GM20431 (cell line): Measurements from ENCODE around the gene ADGRA1.

Source experiments
- in situ Hi-C: fragments of 300-500 bp; cut with MseI, MboI; formaldehyde crosslinking; loops from one replicate; pipeline ENCODE4 v1.15.0; 2020; ENCODE audit warnings: low sequenced_read_pairs; ENCODE audit not compliant: unreplicated experiment

The ADGRA1 gene, protein sequence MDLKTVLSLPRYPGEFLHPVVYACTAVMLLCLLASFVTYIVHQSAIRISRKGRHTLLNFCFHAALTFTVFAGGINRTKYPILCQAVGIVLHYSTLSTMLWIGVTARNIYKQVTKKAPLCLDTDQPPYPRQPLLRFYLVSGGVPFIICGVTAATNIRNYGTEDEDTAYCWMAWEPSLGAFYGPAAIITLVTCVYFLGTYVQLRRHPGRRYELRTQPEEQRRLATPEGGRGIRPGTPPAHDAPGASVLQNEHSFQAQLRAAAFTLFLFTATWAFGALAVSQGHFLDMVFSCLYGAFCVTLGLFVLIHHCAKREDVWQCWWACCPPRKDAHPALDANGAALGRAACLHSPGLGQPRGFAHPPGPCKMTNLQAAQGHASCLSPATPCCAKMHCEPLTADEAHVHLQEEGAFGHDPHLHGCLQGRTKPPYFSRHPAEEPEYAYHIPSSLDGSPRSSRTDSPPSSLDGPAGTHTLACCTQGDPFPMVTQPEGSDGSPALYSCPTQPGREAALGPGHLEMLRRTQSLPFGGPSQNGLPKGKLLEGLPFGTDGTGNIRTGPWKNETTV

DNA sequence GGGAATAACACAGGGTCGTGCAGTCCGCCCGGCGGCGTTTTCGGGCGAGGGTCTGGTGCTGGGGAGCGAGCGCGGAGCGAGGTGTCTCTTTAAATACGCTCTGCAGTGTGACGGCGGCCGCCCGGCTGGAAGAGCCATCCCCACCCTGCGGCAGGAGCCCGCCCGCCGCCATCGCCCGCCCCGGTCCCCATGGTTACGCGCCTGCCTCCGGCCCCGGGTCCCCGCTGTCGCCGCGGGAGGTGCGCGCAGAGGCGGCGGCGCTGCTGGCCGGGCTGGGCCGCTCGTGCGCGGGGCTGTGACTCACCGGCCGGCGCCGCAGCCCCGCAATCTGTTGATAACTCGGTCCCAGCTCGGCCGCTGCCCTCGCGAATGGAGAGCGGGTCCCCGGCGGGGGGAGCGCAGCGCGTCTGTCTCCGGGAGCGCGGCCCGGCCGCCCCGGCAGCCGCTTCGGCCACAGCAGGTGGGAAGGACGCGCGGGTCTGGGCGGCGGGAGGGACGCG is at the start of gene ADGRA1:
Gene ADGRA1, plus strand, starts transcription at position 246 of the 500 bp plus-strand sequence. CDS start 986 bp downstream, outside the sequence.
- in situ Hi-C loops = no loop called here

DNA sequence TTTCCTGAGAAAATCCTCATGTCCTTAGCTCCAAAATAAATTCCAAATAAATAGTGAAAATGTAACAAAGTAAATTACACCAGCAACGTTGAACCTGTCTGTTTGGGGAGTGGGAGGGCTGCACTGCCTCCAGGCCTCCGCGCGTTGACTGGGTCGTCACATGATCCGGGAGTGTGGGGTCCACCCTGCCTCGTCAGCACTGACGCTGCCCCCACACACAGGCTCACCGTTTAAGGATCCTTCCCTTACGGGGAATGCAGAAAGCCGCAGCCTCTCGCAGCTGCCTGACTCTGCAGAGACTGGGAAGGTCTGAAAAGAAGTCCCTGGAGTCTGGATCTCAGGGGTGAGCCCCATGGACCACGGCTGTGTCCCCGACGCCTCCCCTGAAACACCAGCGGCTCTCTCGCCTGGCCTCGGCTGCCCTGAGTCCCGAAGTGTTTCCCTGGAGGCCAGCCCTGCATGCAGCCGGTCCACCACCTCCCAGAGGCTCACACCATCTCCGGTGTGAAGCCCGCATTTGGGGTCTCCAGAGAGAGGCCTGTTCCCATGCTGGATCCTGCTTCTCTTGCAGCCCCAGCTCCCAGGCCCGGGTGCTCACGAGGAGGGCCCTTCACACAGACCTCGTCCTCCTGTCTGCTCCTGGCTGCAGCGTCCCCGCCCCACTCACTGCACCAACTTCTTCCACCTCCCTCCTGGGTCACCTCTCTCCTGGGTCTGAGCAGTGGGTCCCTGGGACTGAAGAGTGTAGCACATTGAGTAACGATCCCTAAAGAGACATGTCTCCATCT is 49.5 kb upstream of the ADGRA1 start:
- in situ Hi-C loops = no loop called here

DNA sequence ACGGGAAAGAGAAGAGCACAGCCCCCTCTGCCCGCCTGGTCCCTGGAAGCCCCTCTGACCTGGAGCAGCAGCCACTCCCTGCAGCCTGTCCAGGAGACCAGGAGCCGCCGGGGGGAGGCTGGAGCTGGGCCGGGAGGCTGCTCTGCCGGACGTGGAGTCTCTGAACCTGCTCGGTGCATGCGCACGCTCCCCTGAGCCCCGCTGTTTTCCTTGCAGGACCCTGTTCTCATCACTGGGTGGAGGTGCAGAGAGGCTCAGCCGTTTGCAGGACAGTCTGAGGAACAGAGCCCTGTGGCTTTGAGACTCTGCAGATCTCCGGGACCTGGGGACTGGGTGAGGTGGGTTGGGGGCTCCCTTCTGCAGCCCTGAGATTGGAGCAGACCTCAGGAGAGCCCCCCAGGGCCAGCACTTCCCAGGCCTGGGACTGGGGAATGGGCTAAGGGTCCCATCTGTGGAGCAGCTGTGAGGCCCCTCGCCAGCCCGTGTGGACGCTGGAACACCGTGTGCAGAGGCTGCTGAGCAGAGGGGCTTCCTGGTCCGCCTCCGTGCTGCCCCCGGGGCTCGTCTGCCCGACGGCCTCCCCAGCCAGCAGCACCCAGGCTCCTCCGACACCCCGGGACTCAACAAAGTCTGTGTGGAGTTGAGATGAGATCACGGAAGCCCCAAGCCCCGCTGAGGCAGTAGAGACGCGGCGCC is 48.5 kb upstream of the ADGRA1 start:
- in situ Hi-C loops = no loop called here

DNA sequence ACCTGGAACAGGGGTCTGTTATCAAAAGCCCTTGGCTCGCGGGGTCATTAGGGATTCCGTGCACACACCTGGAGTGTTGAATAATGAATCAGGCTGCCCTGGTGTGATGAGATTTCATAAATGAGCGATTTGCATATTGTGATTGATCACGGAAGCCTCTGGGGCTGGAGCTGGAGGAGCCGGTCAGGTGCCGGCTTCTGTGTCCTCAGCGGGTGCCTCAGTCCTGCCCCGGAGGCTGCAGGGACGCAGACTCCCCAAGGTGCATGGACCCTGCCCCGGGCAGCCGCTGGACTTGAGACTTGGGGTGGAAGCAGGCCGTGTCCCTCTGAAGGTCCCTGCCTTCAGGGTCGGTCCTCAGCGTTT is 47.9 kb upstream of the ADGRA1 start:
- in situ Hi-C loops = no loop called here

DNA sequence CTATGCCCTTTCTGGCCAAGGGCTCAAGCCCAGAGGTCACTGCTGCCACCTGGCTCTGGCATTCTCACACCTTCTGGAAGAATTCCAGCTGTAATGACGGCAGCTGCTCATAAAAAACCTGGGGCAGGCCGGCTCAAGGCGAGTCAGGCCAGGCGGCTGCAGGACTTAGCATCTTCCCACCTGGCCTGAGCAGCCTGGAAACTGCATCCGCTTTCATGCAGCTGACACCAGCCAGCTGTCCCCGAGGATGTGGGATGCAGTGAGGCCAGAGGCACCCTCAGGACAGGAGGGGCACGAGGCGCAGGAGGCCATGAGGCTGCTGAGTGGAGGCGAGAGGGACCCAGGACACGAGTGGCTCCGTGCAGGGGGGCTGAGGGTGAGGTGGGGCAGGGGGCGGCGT is 47.5 kb upstream of the ADGRA1 start:
- in situ Hi-C loops = no loop called here

DNA sequence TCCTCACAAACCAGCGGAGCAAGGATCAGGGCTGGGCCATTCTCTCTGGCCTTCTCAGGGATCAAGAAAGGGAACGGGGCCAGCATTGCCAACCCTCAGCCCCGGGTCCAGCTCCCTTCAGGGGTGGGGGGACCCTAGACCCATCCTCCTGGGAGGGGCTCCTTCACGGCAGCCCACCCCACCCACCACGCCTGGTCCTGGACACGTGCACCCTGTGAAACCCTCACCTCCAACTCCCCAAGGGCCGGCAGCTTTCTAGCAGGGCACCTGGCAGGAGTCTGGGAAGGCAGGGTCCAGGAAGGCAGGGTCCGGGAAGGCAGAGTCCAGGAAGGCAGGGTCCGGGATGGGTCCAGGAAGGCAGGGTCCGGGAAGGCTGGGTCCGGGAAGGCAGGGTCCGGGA is 46.6 kb upstream of the ADGRA1 start:
- in situ Hi-C loops = no loop called here

DNA sequence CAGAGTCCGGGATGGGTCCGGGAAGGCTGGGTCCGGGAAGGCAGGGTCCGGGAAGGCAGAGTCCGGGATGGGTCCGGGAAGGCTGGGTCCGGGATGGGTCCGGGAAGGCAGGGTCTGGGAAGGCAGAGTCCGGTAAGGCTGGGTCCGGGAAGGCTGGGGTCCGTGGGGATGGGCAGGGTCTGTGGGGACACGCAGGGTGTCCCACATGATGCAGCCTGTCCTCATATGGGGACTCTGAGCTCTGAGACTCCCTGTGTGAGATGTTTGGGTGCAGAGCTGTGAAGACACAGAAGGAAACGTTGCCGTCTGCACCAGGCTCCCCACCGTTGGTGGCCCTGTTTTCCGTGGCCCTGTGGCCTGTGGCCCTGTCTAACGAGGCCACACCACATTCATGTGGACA is 45.7 kb upstream of the ADGRA1 start:
- in situ Hi-C loops = no loop called here

DNA sequence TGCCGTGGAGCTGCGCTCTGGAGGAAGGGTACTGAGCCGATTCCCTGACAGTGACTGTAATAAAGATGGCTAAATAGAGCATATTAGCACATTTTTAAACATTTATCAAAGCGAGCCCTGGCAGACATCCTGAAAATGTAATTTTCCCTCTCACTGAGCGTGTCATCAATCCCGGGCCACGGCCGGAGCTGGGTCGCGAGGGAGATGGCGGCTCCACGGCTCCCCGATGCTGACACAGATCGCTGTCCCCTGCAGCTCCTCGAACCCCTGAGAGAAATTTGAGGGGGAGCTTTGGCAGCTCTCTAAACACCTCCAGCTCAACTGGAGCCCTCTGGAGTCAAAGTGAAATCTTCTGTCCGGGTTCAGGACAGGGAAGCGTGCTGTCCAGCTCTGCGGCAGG is 44.9 kb upstream of the ADGRA1 start:
- in situ Hi-C loops = no loop called here

DNA sequence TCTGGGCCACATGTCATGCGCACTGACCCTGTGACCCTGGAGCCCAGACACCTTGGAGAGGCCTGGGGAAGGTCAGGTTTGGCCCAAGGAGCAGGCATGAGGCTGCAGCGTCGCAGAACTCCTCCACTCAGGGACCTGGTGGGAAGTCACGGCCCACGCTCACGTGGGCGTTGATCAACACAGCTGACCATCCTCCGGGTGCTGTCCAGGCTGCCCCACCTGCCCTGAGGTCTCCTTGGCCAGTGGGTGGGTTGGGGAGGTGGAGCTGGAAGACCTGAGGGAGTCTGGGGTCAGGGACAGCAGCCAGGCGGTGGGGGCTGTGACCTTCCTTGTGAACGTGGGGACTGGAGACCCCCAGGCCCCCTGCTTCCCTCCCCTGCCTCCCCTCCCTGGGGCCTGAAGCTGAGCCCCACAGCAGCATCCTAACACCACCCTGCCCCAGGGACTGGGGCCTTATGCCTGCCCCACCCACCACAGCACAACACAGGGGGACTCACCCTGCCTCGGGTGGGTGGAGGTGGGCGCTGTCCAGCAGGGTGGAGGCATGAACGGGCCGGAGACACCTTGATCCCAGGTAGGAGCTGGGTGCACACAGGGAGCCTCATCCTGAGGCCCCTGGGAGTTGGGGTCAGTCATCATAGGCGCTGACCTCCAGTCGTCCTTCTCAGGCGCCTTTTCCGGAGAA is 44.0 kb upstream of the ADGRA1 start:
- in situ Hi-C loops = no loop called here

DNA sequence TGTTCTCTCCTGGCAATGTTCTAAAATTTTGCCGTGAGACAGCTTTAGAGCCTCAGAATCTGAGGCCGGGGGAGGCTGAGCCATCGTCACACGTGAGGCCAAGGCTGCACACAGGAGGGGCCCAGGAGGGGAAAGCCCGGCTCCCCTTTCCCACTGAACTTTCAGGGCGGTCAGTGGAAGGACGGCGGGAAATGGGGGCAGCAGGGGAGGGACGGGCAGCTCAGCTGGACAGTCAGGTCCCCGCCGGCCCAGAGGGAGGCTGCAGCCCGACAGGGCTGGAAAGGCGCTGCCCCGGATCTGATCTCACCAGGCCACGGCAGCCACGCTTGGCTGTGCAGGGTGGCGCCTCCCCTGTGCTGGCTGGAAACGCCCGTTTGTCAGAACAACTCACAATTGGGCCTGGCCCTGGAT is 43.3 kb upstream of the ADGRA1 start:
- in situ Hi-C loops = no loop called here

DNA sequence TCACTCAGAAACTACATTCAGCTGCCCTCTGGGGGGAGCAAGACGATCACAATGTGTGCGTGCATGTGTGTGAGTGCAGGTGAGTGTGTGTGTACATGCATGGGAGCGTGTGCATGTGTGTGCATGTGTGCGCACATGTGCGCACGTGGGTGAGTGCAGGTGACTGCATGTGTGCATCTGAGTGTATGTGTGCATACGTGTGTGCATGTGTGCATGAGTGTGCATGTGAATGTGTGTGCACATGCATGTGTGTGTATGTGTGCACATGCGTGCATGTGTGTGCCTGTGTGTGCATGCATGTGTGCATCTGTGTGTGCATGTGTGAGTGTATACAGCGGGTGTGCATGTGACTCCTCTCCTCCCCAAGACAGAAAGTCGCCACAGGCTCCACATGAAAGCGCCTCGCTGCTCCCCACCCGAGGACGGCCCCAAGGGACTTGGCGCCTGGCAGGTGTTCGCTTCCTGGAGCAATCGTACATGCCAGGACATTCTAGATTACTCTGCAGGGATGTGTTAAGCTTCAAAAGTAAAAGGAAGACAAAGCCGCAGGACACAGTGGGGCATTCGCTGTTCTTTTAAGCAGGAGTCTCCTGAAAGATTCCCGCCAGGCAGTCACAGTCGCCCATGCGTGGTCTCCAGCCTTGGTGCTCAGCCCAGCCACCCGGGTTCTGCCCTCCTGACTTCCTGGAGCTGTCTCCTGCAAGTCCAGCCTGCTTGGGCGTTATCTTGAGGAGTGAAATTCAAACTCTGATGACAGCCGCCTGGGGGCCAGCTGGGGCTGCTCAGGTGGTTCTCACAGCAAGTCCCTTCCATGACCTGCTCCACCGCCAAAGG is 42.0 kb upstream of the ADGRA1 start:
- in situ Hi-C loops = no loop called here

DNA sequence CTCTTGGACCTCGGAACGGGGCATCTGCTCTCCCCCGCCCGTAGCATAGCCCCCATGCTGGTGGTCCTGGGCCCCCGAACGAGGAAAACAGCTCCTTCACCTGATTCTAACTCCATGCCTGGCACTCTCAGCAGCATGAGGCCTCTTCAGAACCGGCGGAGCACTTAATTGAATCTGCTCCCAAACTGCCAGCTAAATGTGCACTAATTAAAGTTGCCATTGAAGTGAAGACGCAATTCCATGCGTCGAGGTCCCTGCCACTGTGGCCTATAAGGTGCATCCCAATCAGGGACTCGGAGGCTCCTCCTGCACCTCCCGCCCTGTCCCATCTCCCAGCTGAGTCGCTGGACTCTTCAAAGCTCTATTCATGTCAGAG is 41.3 kb upstream of the ADGRA1 start:
- in situ Hi-C loops = no loop called here

DNA sequence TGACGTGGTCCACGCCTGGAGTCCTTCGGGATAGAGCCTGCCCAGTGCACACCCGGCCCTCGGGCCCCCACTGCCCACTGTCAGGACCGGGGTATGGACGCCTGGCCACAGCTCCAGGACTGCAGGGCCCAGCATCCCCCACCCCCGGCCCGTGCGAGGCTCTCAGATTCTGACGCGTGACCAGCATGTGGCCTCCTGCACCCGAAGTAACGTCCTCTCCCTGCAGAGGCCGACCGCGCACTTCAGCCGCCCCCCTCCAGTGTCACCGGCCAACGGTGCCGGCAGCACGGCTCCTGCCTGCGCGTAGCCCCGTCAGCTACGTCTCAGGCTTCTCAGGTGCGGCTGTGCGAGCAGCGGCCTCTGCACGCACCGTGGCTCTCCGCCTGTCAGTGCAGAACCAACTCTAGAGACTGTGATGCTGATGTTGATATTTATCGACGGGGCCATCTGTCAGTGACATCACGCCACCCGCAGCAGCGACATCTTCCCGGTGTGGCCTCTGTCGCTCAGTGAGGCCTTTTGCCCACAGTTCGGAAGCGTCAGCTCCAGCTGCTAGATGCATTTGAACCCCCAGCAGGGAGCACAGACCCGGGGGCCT is 40.1 kb upstream of the ADGRA1 start:
- in situ Hi-C loops = no loop called here

DNA sequence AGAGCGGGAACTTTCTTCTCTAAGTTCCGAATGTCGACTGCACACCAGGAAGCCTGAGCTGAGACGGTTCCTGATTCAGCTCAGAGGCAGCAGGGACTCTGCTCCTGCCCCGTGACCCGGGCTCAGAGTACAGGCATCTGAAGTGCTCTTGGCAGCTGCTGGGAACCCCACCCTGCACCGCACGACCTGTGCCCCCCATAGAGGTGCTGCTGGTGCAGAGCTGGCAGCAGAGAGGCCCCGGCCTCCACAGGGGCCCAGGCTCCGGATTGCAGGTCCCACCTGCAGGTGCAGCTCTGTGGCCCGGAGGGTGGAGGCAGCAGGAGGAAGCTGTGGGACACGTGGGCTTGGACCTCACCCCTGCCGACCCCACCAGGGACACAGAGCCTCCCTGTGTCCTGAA is 39.5 kb upstream of the ADGRA1 start:
- in situ Hi-C loops = no loop called here

DNA sequence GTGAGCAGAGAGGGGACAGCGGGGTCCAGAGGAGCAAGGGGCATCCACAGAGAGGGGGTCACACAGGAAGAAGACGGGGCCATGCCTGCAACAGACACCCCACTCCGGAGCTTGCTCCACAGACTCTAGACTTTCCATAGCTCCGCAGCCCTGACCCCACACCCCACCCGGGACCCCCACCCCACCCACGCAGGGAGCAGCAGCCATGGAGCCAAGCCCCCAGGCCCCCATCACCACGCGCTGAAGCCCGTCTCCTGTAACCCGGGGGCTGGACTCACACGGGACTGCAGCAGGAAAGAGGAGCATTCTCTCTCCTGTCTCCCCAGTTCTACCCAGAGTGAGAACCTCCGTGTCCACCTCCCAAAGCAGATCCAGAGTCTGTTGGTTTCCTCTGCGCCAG is 38.8 kb upstream of the ADGRA1 start:
- in situ Hi-C loops = no loop called here

DNA sequence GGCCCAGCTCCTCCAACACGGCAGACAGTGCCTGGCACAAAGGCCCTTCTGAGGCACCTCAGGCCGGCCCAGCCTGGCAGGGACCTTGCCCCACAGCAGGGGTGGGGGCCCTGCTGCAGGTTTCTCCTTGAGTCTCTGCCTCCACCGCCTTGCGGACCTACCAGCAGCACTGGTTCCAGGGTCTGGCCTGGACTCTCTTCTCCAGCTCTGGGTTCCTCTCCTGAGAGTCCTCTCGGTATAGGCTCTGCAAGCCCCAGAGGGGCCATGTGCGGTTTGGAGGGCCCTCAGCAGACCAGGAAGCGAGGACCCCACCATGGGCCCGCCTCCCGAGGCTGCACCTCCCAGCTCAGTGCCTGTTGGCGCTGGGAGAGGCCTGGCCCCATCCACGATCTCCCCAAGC is 38.1 kb upstream of the ADGRA1 start:
- in situ Hi-C loops = no loop called here

DNA sequence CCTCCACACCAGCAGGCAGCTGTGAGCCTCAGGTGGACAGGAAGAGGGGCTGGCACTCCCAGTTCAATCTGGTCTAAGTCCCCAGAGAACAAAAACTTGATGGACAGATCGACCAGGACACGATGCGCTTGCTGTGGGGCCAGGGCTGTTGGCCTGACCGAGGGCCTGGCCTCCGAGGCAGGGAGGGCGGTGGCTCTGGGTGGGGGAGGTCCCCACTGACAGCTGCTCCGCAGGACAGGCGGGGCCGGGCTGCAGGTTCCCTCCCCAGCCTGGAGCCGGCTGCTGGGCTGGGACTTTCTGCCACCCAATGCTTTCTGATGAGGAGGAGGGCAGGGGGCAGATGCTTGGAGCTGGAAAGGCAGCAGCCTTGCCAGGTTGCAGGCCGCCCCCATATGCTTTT is 37.4 kb upstream of the ADGRA1 start:
- in situ Hi-C loops = no loop called here

DNA sequence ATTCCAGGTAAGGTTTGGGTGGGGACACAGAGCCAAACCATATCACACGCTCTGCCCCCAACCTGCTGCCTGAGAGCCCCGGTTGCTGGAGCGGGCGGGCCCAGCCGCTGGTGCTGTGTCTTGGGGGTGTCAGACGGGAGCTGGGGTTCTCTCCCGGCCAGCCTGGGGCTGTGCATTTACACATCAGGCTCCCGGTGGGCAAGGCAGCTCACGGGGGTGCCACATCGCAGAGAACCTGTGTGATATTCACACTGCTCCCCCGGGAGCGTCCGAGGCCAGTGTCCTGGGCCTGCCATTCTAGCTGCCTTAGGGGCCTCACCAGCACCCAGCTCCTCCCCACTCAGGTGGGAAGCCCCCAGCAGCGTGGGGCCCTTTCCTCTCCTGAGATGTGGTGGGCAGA is 35.6 kb upstream of the ADGRA1 start:
- in situ Hi-C loops = no loop called here
